SK-N-MC (cell line): ENCODE results near the gene KDM1B.

Source experiments
- DNase-seq: peaks from one replicate; pipeline ENCODE4 v3.0.0-alpha.2; 2011; ENCODE audit warnings: low read depth, low spot score
- H3K27ac ChIP-seq: fragments of 200-600 bp; sonication (generic); 2 replicates; pipeline ENCODE4 v1.5.1; 2016; ENCODE audit warnings: mixed run types
- H3K36me3 ChIP-seq: fragments of 200-600 bp; sonication (generic); 2 replicates; pipeline ENCODE4 v1.6.1; 2017; ENCODE audit warnings: antibody characterized with exemption, low read length, mixed read lengths; ENCODE audit not compliant: insufficient read depth
- H3K4me3 ChIP-seq: fragments of 200-600 bp; sonication (generic); 2 replicates; pipeline ENCODE4 v1.5.1; 2016
- H3K9ac ChIP-seq: fragments of 200-600 bp; sonication (generic); 2 replicates; pipeline ENCODE4 v1.8.0; 2017; ENCODE audit warnings: mixed run types, mixed read lengths; ENCODE audit not compliant: insufficient read length
- H3K9me3 ChIP-seq: fragments of 200-600 bp; sonication (generic); 2 replicates; pipeline ENCODE4 v1.6.1; 2017; ENCODE audit warnings: low read depth, mild to moderate bottlenecking, antibody characterized with exemption, low read length, moderate library complexity, mixed read lengths
- EZH2 ChIP-seq: fragments of 200-600 bp; sonication (generic); IDR thresholded peaks from one replicate; pipeline ENCODE4 v1.6.1; 2017; ENCODE audit warnings: antibody characterized with exemption
- FOXP2 ChIP-seq: optimal IDR thresholded peaks from 2 replicates; pipeline ENCODE3; 2011; ENCODE audit warnings: mild to moderate bottlenecking, moderate library complexity; ENCODE audit not compliant: insufficient read depth; ENCODE audit errors: extremely low read length, control extremely low read depth
- POLR2AphosphoS5 ChIP-seq: IDR thresholded peaks from 2 replicates; pipeline ENCODE4 v1.6.1; 2012; ENCODE audit warnings: mild to moderate bottlenecking, low read depth, low read length, borderline replicate concordance

The KDM1B gene, protein sequence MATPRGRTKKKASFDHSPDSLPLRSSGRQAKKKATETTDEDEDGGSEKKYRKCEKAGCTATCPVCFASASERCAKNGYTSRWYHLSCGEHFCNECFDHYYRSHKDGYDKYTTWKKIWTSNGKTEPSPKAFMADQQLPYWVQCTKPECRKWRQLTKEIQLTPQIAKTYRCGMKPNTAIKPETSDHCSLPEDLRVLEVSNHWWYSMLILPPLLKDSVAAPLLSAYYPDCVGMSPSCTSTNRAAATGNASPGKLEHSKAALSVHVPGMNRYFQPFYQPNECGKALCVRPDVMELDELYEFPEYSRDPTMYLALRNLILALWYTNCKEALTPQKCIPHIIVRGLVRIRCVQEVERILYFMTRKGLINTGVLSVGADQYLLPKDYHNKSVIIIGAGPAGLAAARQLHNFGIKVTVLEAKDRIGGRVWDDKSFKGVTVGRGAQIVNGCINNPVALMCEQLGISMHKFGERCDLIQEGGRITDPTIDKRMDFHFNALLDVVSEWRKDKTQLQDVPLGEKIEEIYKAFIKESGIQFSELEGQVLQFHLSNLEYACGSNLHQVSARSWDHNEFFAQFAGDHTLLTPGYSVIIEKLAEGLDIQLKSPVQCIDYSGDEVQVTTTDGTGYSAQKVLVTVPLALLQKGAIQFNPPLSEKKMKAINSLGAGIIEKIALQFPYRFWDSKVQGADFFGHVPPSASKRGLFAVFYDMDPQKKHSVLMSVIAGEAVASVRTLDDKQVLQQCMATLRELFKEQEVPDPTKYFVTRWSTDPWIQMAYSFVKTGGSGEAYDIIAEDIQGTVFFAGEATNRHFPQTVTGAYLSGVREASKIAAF

DNA sequence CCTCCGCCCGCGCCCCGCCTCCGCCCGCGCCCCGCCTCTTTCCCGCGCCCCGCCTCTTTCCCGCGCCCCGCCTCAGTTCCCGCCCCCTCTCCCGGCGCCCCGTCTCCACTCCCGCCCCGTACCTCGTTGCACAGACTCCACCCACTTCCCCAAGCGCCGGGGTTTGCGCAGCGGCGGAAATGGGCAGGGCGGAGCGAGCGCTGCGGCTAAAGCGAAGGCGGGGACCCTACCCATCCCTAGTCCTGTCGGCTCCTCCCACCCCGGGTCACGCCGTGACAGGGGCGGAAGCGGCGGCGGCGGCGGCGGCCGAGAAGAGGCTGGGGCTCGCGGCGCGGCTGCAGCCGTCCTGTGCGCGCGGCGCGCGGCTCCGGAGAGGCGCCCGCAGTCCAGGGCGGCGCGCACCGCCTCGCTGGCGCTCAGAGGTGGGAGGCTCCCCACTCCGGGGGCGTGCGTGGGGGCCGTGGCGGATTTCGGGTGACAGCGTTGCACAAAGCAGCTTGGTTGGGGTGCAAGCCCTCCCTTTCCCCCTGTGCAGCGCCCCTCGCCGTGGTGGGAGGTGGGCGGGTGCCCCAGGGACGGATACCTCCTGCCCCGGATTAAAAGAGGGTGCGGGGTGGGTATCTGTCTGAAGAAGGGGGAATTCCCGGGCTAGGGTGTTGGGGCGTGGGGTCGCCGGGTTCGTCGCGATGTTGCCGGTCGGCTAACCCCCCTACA is at the start of gene KDM1B:
TSS of gene KDM1B (plus strand) at position 273 of the 714 bp plus-strand sequence. CDS start 4,474 bp downstream, outside the sequence.
- no peak within 1 kb of the TSS for H3K27ac ChIP-seq
- DNase-seq = peak; percentile 70
- TF ChIP-seq EZH2 (no peak), FOXP2 (peak; percentile 54), POLR2AphosphoS5 (peak; percentile 11; the same call in 1 of the 2 replicates)
- peak within 1 kb of the TSS; percentile 84 for H3K9ac ChIP-seq
- H3K36me3 ChIP-seq = peaks cover 3% of the 10 kb centered on the region; the same call in 1 of the 2 replicates
- no peaks in the 10 kb centered on the region for H3K9me3 ChIP-seq
- H3K4me3 ChIP-seq = peak within 1 kb of the TSS; percentile 96

DNA sequence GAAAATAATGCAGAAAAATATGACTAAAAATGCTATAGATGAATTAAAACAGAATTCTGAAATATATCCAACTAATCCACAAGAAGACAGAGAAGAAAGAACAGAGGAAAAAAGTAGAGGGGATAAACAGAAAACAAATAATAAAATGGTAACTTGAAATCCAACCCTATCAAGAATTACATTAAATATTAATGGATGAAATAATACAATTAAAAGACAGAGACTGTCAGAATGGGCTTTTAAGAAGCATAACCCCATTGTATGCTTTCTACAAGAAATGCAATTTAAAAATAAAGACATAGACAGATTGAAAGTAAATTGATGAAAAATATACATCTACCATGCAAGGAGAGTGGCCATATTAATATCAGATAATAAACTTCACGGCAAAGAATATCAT is 48.2 kb upstream of the KDM1B start:
- H3K27ac ChIP-seq = no peak overlapping the region
- no peak for TF ChIP-seq EZH2
- TF ChIP-seq POLR2AphosphoS5 = no peak
- DNase-seq = no peak
- H3K36me3 ChIP-seq = no peaks in the 10 kb centered on the region
- peaks cover 3% of the 10 kb centered on the region; the same call in 1 of the 2 replicates for H3K9me3 ChIP-seq
- H3K4me3 ChIP-seq = no peak overlapping the region
- no peak overlapping the region for H3K9ac ChIP-seq

DNA sequence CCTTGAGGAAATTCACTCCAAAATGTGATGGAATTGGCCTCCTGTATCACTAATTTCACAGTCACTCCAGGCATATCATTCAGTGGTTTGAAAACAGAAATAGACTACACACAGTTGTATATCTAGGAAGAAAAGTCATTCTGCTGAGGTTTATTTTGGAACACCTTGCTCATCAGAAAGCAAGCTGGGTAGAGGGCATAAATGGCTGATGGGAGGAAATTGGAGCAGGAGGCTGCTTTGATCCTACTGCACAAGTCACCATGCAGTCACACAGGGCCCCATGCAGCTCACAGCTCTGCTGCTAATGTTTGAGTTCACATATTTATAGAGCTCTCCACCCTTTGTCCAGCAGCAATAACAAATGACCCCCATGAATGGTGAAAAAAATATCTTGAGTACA is 45.1 kb upstream of the KDM1B start:
- H3K9ac ChIP-seq = no peak overlapping the region
- no peak overlapping the region for H3K4me3 ChIP-seq
- no peak for TF ChIP-seq FOXP2
- no peak for TF ChIP-seq POLR2AphosphoS5
- no peak for TF ChIP-seq EZH2
- H3K27ac ChIP-seq = no peak overlapping the region
- no peaks in the 10 kb centered on the region for H3K36me3 ChIP-seq
- DNase-seq = no peak
- H3K9me3 ChIP-seq = peaks cover 3% of the 10 kb centered on the region; the same call in 1 of the 2 replicates

DNA sequence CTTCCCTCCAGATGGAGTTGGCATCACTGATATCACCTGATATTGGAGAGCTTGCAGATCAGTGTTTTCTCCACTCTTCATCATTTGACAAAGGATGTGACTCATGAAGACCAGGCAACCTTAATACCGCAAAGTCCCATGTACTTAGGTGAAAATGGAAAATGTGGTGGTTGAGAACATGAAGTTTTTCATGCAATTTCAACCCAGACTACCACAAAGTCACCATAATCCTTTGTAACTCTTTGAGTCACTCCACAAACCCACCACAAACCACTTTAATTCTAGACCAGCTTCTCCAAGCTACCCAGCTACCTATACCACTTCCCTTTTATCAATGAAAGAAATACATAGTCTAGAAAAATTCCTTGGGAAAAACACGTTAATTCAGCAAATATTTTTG is 39.9 kb upstream of the KDM1B start:
- no peak for TF ChIP-seq EZH2
- TF ChIP-seq FOXP2 = no peak
- TF ChIP-seq POLR2AphosphoS5 = no peak
- no peak for DNase-seq

DNA sequence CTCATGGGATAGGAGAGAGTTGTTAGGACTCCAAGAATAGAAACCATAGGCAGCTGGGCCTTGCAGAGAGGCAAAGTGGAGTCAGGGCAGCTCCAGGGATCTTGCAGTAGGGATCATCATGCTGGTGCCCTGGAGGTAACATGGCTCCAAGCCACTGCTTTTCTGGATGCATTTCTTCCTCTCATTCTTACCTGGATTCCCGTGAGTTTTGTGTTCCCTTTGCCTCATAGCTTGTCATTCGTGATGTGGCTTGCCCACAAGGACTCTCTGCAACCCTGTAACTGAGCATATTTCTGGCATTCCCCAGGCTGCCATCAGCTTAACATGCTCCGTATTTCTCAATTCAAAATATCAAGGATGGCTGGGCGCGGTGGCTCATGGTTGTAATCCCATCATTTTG is 38.1 kb upstream of the KDM1B start:
- Histone ChIP-seq H3K27ac (no peak overlapping the region), H3K36me3 (no peaks in the 10 kb centered on the region), H3K9me3 (no peaks in the 10 kb centered on the region), H3K4me3 (no peak overlapping the region), H3K9ac (no peak overlapping the region)
- no peak for DNase-seq
- no peak for TF ChIP-seq POLR2AphosphoS5
- TF ChIP-seq FOXP2 = no peak

More for the DNA sequence above, 39.9 kb upstream of the KDM1B start:
- Histone ChIP-seq H3K4me3 (no peak overlapping the region), H3K36me3 (no peaks in the 10 kb centered on the region), H3K27ac (no peak overlapping the region), H3K9me3 (no peaks in the 10 kb centered on the region), H3K9ac (no peak overlapping the region)

DNA sequence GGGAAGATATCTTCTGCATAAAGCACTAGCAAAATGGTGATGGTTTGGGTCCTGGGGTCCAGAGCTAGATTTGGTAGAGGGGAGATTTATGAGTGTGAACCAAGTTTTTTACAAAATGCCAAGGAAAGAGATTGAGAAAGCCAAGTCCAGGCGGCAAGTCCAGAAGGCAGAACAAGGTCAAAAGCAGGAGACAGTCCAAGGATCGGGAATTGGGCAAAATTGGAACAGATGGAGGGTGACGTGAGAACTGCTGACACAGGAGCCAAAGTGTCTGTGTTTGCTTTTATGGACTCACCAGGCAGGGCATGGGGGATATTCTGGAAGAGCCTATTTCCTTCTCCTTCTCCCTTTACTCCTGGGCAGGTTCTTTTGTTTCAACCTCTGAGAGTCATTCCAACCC is 36.9 kb upstream of the KDM1B start:
- H3K9me3 ChIP-seq = no peaks in the 10 kb centered on the region
- no peak for TF ChIP-seq POLR2AphosphoS5
- TF ChIP-seq EZH2 = no peak
- no peak for TF ChIP-seq FOXP2
- no peaks in the 10 kb centered on the region for H3K36me3 ChIP-seq
- no peak overlapping the region for H3K4me3 ChIP-seq
- DNase-seq = no peak
- H3K9ac ChIP-seq = no peak overlapping the region
- H3K27ac ChIP-seq = no peak overlapping the region

DNA sequence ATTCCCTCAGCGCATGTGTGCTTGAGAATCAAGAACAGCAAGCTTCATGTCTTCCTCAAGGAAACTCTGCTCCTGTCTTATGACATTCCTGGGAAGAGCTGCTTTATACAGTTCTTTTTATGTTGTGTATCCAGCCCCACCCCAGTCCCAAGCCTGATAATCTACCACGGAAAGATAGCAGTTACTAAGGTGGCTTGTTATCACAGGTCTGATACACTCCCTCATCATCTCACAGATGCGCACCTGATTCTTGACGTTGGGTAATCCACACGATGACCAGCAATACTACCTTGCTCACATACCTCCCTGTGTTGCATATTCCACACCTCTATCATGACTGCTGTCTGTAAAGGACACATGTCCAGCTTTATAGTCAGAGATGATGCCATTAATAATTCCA is 36.0 kb upstream of the KDM1B start:
- H3K9ac ChIP-seq = no peak overlapping the region
- no peak for TF ChIP-seq FOXP2
- no peak for TF ChIP-seq EZH2
- TF ChIP-seq POLR2AphosphoS5 = no peak
- H3K9me3 ChIP-seq = no peaks in the 10 kb centered on the region
- no peak overlapping the region for H3K27ac ChIP-seq
- no peak overlapping the region for H3K4me3 ChIP-seq
- no peaks in the 10 kb centered on the region for H3K36me3 ChIP-seq
- DNase-seq = no peak
